ENCODE data around the gene FBXO22.
"Not testable (repeated sequence)": the region's sequence is repeated elsewhere in the genome, so short reads cannot be mapped to it uniquely, and the experiment has no call there.

FBXO22 gene

DNA sequence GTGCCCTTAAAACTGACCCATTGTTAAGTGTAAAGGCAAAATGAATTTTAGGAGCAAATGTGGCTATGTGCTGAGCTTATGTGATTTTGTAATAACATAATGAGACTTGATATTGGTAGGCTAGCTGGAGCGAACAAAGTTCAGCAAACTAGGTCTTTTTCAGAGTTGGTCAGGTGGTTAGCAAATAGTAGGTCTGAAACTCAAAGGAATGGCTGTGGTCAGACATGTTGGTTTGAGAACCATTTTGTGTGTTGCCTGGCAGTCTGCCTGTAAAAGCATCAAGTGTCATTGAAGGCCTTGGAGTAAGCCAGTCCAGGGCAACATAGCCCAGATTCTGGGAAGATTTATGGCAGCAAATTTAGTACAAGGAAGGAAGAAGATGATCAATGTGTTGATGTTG lies 16.4 kb downstream of the FBXO22 start:
- no peak for DNase-seq (ENCODE audit: low spot score)

DNA sequence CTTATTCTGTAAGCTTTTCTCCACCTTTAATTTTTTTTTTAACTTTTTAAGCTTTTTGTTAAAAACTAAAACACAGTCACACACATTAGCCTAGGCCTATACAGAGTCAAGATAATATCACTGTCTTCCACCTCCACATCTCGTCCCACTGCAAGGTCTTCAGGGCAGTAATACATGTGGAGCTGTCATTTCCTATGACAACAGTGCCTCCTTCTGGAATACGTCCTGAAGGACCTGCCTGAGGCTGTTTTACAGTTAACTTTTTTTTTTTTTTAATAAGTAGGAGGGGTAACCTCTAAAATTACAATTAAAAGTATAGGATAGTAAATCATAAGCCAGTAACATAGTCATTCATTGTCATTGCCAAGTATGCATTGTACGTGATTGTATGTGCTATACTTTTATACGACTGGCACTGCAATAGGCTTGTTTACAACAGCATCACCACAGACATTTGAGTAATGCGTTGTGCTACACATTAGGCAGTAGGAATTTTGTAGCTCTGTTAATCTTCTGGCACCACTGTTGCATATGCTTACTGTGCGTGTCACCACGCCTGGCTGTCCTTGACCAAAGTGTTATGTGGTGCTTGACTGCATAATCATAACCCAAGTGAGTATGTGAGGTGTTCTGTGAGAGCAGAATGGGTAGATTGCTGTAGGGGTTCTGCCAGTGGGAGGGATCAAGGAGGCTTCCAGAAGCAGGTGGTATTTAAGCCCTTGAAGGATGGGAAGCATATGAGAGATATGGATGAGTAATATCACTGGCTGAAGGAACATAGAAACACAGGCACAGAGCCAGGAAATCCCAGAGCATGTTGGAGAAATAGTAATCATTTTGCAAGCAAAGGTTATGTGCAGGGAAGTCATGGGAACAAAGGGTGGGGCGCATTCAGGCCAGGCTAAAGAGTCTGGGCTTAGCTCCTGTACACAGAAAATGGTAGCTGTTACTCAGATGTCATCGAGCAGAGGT lies 18.3 kb downstream of the FBXO22 start:
- peak; percentile 25 for DNase-seq (ENCODE audit: low spot score)

DNA sequence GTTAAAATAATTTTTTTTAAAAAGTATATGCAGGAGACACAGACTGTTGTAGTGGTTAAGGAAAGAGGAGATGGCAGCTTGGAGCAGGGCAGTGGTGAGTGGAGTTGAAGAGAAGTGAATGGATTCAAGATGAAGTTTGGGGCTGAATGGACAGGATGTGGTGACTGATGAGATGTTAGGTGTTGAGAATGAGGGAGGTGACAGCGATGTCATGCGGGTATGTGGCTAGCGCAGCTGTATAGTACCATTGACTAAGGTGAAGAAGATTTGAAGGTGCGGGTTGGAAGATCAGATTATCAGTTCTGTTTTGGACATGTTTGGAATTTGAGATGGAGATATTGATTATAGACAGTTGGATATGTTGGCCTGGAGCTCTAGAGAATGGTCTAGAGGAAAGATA lies 20.1 kb downstream of the FBXO22 start:
- no peak for DNase-seq (ENCODE audit: low spot score)

DNA sequence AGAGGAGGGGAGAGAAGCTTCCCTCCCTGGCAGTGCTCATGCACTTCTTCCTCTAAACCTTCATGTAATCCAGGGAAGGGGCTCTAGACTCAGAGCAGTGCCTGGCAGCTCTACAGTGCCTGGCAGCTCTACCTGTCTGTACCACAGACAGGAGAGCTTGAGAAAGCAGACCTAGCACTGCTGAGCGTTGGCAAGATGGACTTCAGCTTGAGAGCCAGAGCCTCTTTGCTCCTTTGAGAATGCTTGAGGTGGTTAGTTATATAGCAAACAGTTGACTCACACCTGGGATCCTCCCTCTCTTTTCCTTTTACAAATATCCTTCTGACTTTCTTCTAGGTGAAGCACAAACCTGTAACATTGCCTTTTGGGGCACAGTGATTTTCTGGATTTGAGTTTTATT lies 20.9 kb downstream of the FBXO22 start:
- no peak for DNase-seq (ENCODE audit: low spot score)

DNA sequence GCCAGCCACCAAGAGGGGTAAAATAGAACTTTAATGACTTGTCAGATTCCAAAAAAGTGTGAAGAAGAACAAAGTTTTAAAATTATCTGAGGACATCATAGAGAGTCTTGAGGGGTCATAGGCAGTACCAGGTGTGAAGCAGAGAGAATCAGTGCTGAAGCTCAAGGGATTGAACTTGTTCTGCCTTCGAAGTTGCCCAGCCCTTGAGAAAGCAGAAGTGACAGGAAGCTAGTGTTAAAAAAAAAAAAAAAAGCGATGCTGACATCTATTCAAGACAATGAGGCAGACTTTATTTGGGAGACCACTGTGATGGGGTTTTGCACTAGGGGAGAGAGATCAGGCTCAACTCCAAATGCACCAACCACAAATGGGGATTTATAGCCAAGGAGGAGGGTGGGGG lies 21.8 kb downstream of the FBXO22 start:
- no peak for DNase-seq (ENCODE audit: low spot score)

DNA sequence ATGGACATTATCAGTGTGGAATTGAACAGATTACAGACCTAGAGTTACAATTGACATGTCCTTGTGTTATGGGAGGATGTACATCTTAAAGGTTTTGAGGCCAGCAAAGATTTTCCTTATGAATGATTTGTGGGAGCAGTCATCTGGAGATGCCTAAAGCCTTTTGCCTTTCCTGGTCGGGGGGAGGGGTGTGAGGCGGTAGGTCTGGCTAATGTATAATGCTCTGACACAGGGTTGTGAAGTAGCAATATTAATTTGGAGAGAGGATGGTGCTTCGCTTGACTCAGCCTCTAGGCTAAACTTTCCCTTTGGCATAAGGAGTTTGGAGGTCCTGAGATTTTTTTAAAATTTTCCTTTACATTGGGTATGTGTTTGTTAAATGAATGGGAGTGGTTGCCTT lies 23.3 kb downstream of the FBXO22 start:
- DNase-seq (ENCODE audit: low spot score), result no peak

DNA sequence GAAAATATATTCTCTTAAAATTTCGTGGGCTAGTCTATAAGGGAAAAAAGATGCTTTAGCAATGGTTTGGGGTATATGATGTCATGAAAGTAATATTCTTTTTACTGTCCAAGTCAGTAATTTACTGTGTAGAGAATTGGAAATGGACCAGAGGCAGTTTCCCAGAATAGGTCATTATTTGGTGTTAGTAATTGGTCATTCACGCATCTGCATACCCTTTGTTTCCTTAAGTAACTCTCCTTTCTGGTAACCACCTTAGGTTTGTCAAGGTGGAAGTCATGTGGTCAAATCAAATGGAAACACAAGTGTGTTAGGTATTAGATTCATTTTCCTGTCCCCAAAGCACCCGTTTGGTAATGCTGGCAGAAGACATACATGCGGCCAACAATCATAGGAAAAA lies 23.9 kb downstream of the FBXO22 start:
- no peak for DNase-seq (ENCODE audit: low spot score)

DNA sequence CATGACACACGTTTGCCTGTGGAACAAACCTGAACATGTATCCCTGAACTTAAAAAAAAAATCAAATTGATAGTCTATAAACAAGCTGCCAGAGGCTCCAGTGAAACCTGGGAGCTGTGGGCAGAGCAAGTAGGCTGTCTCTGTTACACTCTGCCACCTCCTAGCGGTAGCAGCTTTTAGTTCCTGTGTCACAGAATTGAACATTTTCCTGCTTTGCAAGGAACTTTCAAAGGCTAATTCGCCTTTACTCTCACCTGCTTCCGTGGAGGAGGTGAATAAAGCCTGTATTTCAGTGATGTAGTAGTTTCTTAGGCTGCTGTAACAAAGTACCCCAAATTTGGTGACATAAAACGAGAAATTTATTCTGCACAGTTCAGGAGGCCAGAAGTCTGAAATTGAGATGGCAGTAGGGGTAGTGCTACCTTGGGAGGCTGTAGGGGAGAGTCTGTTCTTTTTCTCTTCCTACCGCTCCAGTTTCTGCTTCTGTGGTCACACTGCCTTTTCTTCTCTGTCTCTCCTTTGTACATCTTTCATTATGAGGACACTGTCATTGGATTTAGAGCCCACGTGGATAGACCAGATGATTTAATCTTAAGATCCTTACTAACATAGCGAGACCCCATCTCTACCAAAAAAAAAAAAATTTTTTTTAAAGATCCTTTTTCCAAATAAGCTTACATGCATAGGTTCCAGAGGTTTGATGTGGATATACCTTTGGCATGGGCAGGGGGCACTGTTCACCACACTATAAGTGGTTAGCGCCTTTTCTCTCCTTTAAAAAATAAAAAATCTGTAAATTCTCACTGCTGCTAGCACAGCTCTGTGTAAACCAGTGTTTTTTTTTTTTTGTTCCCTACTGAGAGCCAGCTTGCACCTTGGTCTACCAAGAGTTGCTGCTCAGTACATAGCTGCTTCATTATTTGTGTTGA lies 25.3 kb downstream of the FBXO22 start:
- no peak for DNase-seq (ENCODE audit: low spot score)

DNA sequence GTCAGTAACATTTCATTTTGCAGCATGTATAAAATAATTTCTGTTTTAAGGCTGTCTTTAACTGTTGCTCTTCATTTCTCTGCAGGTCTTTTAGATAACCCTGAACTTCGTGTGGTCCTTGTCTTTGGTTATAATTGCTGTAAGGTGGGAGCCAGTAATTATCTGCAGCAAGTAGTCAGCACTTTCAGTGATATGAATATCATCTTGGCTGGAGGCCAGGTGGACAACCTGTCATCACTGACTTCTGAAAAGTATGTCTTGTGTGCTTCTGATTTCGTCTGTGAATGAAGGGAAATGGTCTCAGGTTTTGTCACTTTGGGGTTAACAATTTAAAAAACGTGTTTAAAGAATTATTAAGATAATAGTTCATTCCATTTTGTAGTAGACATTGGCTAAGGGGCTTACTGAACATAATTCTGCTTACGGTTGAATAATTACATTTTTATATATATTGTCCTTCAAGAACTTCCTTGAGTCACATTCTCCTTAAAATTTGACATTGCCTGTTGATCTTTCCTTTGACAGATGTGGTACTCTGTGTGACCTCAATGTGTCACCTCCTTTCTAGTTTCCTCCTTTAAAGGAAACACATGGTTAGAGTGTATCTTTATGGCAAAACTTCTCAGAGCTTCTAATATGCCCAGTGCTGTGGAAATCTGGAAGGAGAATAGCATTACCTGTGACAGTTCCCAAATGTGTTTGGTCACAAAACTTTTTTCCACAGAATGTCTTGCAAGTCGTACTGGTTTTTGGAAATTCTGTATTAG lies 26.3 kb downstream of the FBXO22 start:
- DNase-seq (ENCODE audit: low spot score), result no peak

DNA sequence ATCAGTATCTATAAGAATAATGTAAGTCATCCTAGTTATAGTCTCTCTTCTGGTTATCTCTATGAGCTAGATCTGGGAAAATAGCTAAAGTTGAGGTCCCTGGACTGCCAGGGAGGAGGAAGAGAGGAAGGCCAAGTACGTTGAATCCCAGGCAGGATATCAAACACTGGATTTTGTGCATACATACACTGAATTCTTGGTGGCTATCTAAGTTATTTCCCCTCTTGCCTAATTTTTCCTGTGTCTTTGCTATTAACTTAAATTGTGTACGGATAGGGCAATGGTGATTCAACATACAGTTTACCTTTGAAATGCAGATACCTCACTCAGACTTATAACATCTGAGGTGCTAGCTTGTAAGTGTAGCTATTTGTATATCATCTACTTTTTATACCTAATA lies 27.2 kb downstream of the FBXO22 start:
- DNase-seq (ENCODE audit: low spot score), result no peak

DNA sequence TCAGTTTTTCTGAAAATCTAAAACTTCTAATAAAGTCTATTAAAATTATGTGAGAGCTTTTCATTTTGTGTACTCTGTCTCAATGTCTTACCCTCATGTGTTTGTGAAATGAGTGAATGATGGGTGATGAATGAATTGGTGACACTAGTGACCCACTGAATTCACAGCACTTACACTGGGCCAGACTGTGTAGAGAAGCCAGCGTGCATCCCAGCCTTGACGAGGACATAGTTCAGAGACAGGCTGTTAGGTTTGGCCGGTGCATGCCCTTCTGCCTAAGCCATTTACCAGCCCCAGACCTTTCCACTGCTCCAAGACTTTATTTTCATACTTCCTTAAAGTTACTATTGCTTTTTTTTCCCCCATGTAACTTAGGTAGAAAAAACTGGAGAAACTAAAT lies 38.8 kb downstream of the FBXO22 start:
- no peak for DNase-seq (ENCODE audit: low spot score)

DNA sequence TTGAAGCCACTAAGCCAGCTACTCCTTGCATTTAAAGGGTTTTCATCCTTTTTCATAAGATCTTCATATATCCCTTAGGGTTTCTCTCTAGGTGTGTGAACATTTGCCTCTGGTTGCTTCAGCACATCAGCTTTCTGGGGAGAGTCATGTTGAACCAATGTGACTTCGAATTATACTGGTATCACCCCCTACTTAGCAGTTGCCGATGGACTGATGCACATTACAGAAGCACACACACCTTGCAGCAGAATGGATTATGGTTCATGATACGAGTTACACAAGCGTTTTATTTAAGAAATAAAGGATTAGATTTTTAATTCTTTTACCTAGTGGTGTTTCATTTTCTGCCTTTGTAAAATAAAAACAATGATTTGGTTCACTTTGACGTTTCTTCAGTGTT lies 39.6 kb downstream of the FBXO22 start:
- no peak for DNase-seq (ENCODE audit: low spot score)

DNA sequence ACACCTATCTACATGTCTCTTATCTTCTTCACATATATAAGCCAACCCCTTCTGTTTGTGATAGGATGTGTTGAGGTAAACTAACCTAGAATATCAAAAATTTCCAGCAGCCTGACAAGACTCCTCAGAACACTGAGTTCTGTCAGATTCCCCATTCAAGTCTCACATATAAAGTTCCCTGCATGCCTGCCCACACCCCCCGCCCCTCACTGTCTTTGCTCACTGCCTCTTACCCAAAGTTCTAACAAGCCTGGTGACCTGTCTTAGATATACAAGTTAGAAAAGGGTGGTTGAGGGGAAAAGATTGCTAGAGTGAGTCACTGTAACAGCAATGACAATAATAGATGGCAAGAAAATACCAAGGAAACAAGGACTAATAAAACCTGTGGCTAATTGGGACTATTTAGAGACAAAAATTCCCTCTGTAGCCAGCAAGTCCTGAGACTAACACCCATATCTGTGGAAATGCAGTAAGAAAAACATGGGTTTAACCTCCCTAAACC lies 40.1 kb downstream of the FBXO22 start:
- DNase-seq (ENCODE audit: low spot score), result no peak

DNA sequence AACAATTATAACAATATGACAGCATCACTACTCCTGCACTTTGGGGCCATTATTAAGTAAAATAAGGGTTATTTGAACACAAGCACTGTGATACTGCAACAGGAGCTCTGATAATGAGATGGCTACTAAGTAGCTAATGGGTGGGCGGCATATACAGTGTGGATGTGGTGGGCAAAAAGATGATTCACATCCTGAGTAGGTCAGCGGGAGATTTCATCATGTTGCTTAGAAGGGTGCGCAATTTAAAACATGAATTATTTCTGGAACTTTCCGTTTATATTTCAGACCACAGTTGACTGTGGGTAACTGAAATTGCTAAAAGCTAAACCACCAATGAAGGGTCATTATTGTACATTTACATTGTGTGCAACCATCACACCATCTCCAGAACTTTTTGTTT lies 42.3 kb downstream of the FBXO22 start:
- no peak for DNase-seq (ENCODE audit: low spot score)

DNA sequence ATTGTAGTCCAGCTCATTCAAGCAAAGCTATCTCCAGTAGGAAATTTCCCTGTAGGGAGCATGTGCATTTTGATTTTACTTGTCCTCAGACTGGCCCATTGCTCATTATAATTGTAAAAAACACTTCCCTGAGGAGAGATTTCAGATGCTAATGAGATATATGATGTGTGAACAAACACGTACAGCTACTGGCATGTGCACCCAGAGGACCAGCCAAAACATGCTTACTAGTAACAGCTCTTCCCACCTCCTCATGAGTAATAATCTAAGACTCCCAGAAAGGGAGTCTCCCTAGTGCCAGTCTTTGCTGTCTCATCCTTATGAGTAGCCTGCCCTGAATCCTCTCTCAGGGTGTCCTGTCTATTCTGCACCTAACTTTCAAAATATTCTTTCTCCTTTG lies 43.4 kb downstream of the FBXO22 start:
- DNase-seq (ENCODE audit: low spot score), result no peak

DNA sequence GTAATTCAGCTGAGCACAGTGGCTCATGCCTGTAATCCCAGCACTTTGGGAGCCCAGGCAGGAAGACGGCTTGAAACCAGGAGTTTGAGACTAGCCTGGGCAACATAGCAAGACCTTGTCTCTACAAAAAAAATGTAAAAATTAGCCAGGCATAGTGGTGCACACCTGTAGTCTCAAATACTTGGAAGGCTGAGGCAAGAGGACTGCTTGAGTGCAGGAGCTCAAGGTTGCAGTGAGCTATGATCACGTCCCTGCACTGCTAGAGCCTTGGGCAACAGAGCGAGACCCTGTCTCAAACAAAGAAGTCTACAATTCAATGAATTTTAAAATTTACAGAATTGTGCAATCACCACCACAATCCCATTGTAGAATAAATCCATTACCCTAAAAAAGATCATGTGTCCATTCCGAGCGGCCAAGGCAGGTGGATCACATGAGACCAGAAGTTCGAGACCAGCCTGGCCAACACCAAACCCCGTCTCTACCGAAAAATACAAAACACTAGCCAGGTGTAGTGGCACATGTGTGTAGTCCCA lies 45.2 kb downstream of the FBXO22 start:
- no peak for DNase-seq (ENCODE audit: low spot score)

DNA sequence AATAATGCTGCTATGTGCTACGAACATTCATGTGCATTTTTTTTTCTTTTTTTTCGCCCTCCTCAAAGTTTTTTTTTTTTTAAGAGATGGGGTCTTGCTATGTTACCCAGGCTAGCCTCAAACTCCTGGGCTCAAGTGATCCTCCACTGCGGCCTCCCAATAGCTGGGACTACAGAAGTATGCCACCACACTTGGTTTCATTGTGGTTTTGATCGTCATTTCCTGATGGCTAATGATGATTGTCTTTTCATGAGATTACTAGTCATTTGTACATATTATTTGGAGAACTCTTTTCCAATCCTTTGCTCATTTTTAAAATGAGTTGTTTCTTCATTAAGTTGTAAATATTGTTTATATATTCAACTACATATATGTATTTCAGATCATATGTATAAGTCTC lies 48.8 kb downstream of the FBXO22 start:
- no peak for DNase-seq (ENCODE audit: low spot score)

DNA sequence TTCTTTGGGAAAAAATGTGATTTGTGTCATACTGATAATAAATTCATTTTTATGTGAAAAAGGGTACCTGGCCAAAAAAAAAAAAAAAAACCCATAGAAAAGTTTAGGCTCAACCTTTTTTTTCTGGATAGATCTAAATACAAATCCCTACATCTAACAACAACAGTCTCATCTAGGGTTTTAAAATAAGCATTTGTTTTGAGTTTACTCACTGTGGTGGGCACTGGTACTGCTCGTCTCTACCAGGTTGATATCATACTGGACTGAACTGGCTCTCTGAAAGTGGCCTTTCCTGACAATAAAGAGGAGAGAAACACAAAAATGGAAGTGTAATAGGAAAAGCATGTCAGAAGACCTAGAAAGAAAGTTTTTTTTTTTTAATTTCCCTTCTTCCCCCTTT lies 52.0 kb downstream of the FBXO22 start:
- no peak for DNase-seq (ENCODE audit: low spot score)

DNA sequence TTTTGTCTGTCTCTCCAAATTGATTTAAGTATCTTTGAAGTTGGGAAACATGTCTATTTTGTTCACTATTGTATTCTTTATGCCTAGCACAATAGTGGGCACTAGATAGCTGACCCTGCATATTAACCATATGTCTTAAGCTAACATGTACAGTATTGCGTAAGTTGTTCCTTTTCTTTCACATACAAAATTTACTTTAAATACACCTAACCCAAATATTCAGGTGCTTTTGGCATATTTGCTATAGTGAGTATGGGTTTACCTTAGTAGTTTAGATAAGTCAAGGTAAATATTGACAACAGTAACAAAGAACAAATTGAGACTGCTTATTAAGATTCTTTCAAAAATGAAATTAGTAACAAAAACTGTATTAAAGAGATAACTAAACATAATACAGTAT lies 57.7 kb downstream of the FBXO22 start:
- no peak for DNase-seq (ENCODE audit: low spot score)

DNA sequence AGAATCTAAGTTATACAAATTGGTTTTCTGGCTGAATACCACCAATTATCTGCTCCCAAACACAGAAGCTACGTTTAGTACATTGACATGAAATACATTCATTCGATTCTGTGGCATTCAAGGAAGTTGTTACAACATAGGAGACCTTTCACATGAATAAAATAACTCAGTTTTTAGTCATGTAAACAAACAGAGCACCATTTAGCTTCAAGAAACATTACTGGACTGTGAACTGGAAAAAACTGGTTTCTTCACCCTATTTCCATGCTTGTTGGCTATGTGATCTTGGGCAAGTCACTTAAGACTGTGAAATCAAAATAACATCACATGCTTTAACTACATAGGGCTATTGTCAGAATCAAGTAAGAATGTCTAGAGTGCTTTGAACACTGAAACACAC lies 62.4 kb downstream of the FBXO22 start:
- DNase-seq (ENCODE audit: low spot score), result no peak

DNA sequence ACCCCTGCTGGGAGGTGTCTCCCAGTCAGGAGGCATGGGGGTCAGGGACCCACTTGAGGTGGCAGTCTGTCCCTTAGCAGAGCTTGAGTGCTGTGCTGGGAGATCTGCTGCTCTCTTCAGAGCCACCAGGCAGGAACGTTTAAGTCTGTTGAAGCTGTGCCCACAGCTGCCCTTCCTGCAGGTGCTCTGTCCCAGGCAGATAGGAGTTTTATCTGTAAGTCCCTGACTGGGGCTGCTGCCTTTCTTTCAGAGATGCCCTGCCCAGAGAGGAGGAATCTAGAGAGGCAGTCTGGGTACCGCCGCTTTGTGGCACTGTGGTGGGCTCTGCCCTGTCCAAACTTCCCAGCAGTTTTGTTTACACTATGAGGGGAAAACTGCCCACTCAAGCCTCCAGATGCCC lies 73.1 kb downstream of the FBXO22 start:
- not testable (repeated sequence) for DNase-seq (ENCODE audit: low spot score)
